GM10248 (cell line): ENCODE data around the gene CLPX.
"Not testable (repeated sequence)": the region's sequence is repeated elsewhere in the genome, so short reads cannot be mapped to it uniquely, and the experiment has no call there.

Experiments used
- CTCF ChIA-PET: fragments of 300-600 bp; sonication (Branson Sonifier 250); formaldehyde crosslinking; extraction: SDS; loops from one replicate; lab custom pipeline; 2021; ENCODE audit warnings: antibody characterized with exemption; lab: Yijun Ruan, JAX
- POLR2A ChIA-PET: fragments of 350-650 bp; sonication (Branson Sonifier 250); formaldehyde crosslinking; extraction: SDS; loops from one replicate; lab custom pipeline; 2020; ENCODE audit warnings: antibody characterized with exemption; lab: Yijun Ruan, JAX
- DNase-seq: peaks from one replicate; pipeline ENCODE4 v3.0.0; 2012; ENCODE audit errors: extremely low spot score
- CTCF ChIP-seq: IDR thresholded peaks from 2 replicates; pipeline ENCODE4 v1.5.1; 2012; ENCODE audit warnings: mild to moderate bottlenecking, low read depth; ENCODE audit errors: extremely low read depth, missing control alignments, control extremely low read depth

The CLPX gene

GRCh38 chr15:65184868-65185717 is at the start of gene CLPX:
CLPX (minus strand) TSS chr15:65185342; CDS start chr15:65185153, 189 bp downstream.
- CTCF ChIA-PET = interaction anchor here (0.8 to 3.7 kb wide), 7 partner anchors 10 to 128 kb away, joined by 3 to 17 read pairs (median 4); partner anchors contain the start of genes CILP and RNU5B-1
- TF ChIP-seq CTCF = no peak
- POLR2A ChIA-PET = interaction anchor here (0.5 to 3.3 kb wide), 11 partner anchors 102 to 1292 kb away, joined by 3 to 41 read pairs (median 5); partner anchors contain the start of genes PARP16, RNU5B-1 and SPG21
- DNase-seq = peak; percentile 94

- TF ChIP-seq CTCF = no peak
- DNase-seq = no peak
- POLR2A ChIA-PET = interaction anchor here (1.4 kb wide), 1 partner anchor 71 kb away, joined by 4 read pairs; the partner anchor contains the start of gene RNU5B-1
- CTCF ChIA-PET = interaction anchor here (1.2 kb wide), 1 partner anchor 27 kb away, joined by 3 read pairs; no protein-coding TSS in a partner anchor
Measured at GRCh38 chr15:65233696-65234095, 48.6 kb upstream of the CLPX start.

GRCh38 chr15:65232520-65232919 is 47.4 kb upstream of the CLPX start:
- ChIA-PET POLR2A (no interaction called here), CTCF (no interaction called here)
- TF ChIP-seq CTCF = no peak
- DNase-seq = no peak

- DNase-seq = no peak
- POLR2A ChIA-PET = no interaction called here
- CTCF ChIA-PET = interaction anchor here (1.1 to 1.8 kb wide), 2 partner anchors 19 to 31 kb away, joined by 3 to 5 read pairs; partner anchors contain the start of gene CILP
- no peak for TF ChIP-seq CTCF
Measured at GRCh38 chr15:65231306-65231705, 46.2 kb upstream of the CLPX start.

- CTCF ChIA-PET, POLR2A ChIA-PET, DNase-seq: not testable (repeated sequence)
Measured at GRCh38 chr15:65226901-65227300, 41.8 kb upstream of the CLPX start.

- no peak for TF ChIP-seq CTCF
- CTCF ChIA-PET = no interaction called here
- no peak for DNase-seq
- POLR2A ChIA-PET = no interaction called here
Measured at GRCh38 chr15:65226221-65226620, 41.1 kb upstream of the CLPX start.

- ChIA-PET CTCF (no interaction called here), POLR2A (no interaction called here)
- no peak for DNase-seq
- no peak for TF ChIP-seq CTCF
Measured at GRCh38 chr15:65223996-65224395, 38.9 kb upstream of the CLPX start.
